ENCODE results near the gene CBX8.

The CBX8 gene

DNA sequence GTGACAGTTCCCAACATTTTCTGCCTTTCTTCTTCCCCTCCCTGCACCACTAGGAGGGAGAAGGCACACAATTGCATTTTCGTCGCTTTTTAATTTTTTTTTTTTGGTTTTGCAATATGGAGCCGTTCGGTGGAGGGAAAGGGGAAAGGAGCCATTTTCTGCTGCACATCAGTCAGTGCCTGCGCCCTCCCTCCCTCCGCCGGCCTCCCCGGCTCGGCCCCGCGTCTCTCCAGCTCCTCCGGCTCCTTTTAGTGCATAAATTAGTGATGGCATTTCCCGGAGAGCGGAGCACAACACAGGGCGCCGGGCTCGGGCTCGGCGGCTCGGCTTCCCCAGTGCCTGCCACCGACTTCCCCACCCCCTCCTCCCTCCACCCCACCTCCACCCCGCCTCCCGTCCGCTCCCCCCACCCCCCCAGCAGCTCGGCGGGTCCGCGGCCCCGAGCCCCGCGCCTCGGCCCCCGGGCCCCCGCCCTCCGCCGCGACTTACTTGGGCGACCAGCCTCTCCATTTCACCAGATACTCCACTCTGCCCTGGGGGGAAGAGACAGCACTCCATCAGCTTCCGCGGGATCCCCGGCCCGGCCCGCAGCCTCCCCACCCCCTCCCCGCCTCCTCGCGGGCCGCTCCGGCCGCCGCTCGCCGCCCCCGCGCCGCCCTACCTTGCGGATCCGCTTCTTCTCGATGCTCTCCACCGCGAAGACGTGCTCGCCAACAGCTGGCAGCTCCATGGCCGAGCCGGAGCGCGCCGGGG, 41.8 kb upstream of the CBX8 start:
- no peak for TF ChIP-seq GATA3 (IDR thresholded peaks at IDR 0.05; ENCODE audit: low read depth, low read length)
- TF ChIP-seq GATA2 (IDR thresholded peaks at IDR 0.05; ENCODE audit: low read depth, low read length): no peak

DNA sequence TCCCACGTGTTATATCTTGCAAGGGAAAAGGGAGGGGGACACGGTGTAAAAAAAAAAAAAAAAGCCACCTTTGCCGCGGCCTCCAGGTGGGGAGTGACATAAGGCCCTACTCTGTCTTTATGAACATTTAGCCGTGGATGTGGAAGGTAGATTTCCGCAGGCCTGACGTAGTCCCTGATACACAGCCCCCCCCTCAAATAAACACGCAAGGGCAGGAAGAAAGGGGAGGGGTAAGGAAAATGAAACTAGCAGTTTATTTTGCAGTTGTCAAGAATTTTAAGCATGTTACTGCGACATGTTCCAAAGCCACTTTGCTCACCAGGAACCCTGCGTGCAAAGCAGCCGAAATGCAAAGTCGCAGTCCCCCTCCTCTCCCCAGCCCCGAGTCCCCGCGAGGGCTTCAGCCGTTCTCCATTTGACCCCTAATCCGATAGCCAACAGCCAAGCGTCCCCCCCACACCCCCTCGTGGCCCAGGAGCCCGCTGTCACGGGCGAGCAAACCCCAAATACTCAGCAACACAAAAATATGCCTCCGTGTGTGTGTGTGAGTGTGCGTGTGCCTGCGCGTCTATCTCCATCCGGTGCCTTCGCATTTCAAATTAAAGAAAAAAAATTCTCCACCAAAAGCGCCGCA, 41.1 kb upstream of the CBX8 start:
- TF ChIP-seq GATA2 (IDR thresholded peaks at IDR 0.05; ENCODE audit: low read depth, low read length) (no peak), GATA3 (IDR thresholded peaks at IDR 0.05; ENCODE audit: low read depth, low read length) (no peak)

GRCh38 chr17:79836972-79837887, 40.4 kb upstream of the CBX8 start:
- no peak for TF ChIP-seq GATA2 (IDR thresholded peaks at IDR 0.05; ENCODE audit: low read depth, low read length)
- TF ChIP-seq GATA3 (IDR thresholded peaks at IDR 0.05; ENCODE audit: low read depth, low read length): no peak

GRCh38 chr17:79836510-79836971, 39.7 kb upstream of the CBX8 start:
- TF ChIP-seq GATA2 (IDR thresholded peaks at IDR 0.05; ENCODE audit: low read depth, low read length) (no peak), GATA3 (IDR thresholded peaks at IDR 0.05; ENCODE audit: low read depth, low read length) (no peak)

DNA sequence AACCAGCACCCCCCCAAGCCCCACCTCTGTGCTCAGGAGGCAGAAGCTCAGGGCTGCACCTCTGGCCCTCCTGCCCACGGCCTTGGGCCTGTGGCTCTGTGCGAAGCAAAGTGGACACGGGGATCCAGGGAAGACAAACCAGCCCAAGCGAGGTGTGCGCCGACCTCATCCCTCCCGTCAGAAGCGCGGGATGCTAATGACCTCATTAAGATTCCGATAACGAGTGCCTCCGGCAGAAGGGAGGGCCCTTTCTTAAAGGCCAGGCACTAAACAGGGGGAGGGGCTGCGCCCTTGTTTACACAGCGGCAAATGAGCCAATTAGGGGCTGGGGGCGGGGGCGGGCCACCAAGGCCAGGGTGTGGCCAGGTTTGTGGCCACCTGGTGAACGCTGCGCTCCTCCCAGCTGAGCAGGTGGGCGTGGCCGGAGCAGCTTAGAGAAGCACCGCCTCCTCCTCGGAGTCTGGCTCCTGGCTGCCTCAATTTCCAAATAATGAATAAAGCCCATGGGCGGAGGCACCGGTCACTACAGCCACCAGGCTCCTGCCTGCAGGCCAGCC, 39.2 kb upstream of the CBX8 start:
- TF ChIP-seq GATA3 (IDR thresholded peaks at IDR 0.05; ENCODE audit: low read depth, low read length) (no peak), GATA2 (IDR thresholded peaks at IDR 0.05; ENCODE audit: low read depth, low read length) (no peak)

DNA sequence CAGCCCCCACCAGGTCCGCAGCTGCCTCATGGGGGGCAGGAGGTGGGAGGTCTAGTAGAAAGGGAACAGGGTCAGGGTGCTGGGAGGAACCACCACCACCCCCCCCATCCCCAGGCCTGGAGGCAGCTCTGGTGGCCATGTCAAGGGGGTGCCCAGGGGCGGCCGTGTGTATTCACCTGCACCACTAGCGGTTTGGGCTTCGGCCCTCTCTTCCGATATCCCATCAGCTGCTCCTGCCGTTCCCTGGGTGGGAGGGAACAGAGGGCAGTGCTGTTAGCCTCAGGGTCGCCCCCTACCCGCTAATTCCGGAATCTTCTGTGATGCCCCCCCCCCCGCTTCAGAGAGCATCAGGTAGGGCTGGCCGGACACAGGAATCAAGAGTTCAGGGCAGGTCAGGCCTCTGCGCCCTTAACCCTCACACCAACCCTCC, 38.6 kb upstream of the CBX8 start:
- no peak for TF ChIP-seq GATA2 (IDR thresholded peaks at IDR 0.05; ENCODE audit: low read depth, low read length)

DNA sequence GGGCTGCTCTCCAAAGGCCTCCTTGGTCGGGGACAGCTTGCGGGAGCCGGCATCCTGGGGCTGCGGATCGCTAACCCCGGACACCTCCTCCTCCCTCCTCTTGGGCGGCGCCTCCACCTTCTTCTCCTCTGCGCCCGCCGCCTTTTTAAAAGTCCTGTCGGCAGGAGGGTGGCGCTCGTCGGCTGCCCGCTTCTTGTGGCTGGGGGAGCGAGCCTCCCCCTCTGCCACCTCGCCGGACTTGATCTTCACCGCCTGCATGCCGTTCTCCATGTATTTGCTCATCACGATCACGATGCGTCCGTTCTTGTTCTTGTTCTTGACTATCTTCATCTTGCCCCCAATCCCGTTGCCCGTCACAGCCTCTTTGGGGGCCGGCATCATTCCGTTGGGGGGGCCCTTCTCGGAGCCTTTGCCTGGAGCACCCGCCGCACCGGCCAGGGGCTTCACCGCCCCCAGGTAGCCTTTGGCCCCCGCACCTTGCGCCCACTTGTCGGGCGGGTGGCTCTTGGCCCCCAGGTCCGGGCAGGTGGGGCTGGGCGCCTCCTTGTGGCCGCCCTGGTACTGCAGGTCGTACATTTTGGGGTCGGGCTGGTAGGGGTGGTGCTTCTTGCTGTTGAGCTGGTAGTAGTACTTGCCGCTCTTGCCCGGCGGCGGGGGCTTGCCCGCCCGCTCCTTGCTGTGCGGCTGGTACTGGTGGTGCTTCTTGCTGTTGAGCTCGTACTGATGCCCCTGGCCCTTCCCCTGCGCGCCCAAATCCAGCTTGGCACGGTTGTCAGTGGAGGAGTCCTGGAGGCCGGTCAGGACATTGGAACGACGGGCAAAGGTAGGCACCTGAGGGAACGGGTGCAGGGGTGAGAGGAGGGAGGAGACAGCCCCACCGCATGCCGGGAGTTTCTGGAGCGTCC, 37.9 kb upstream of the CBX8 start:
- TF ChIP-seq GATA3 (IDR thresholded peaks at IDR 0.05; ENCODE audit: low read depth, low read length): no peak
- TF ChIP-seq GATA2 (IDR thresholded peaks at IDR 0.05; ENCODE audit: low read depth, low read length): no peak

DNA sequence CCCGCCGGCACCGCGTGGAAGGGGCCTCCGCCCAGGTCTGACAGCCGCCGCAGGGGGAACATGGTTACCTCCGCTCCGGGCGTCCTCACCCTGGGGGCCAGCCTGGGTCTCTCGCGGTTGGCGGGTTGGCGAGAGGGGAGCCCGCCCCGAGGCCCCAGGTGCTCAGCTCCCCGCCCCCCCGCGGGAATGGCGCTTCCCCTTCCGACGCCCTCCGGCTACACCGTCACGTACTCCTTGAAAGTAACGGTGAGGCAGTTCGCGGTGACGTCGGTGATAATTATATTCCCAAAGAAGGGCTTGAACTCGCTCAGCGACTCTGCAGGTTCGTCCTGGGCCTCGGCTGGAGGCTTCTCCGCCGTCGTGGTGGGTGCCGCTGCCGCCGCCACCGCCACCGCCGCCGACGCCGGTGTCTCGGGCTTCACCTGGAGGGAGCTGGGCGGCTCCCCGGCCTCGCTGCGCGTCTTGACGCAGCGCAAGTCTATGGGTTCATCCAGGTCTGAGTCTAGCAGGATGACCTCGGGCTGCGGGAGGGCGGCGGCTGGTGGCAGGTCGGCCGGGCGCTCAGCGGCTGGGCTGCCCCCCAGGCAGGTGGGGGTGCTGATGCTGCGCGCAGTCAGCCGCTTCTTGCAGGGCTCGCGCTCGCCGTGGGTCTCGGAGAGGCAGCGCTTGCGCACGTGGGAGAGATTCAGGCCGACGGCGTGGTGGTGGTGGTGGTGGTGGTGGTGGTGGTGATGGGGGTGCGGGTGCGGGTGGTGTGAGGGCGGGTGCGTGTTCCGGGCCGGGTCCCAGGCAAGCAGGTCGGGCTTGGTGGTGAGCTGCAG, 37.1 kb upstream of the CBX8 start:
- TF ChIP-seq GATA3 (IDR thresholded peaks at IDR 0.05; ENCODE audit: low read depth, low read length) (no peak), GATA2 (IDR thresholded peaks at IDR 0.05; ENCODE audit: low read depth, low read length) (no peak)

- no peak for TF ChIP-seq GATA3 (IDR thresholded peaks at IDR 0.05; ENCODE audit: low read depth, low read length)
- TF ChIP-seq GATA2 (IDR thresholded peaks at IDR 0.05; ENCODE audit: low read depth, low read length): no peak
Measured at GRCh38 chr17:79833110-79833450, 36.2 kb upstream of the CBX8 start.

GRCh38 chr17:79832218-79833109, 35.6 kb upstream of the CBX8 start:
- TF ChIP-seq GATA2 (IDR thresholded peaks at IDR 0.05; ENCODE audit: low read depth, low read length) (no peak), GATA3 (IDR thresholded peaks at IDR 0.05; ENCODE audit: low read depth, low read length) (no peak)

All from SH-SY5Y (cell line).